ENCODE results near the gene FBRSL1. TPM values are rescaled to one million over a fixed set of nuclear protein-coding genes. Genes with fewer than 3 reads are reported as not detected.

FBRSL1 gene
- polyA plus RNA-seq, 3 donors = 0.39 to 28.7 (median 0.74) TPM

GRCh38 chr12:132510746-132511477, 21.0 kb downstream of the FBRSL1 start:
- H3K4me3 Mint-ChIP-seq = no peak overlapping the region
- Histone ChIP-seq H3K4me3 (replicated peaks in 1 of 3; ENCODE audit: low read depth in 2 of 3, low read length in 3 of 3) (no peak overlapping the region), H3K27ac (ENCODE audit: low read depth in 1 of 2, low read length in 2 of 2) (no peak overlapping the region), H3K9me3 (replicated peaks in 1 of 2; ENCODE audit: control insufficient read depth in 1 of 2, insufficient read depth in 1 of 2, low read length in 2 of 2) (no peaks in the 10 kb centered on the region), H4K20me1 (ENCODE audit: insufficient read depth, low read length) (peaks cover 100% of the 10 kb centered on the region), H2AFZ (ENCODE audit: insufficient read depth, low read depth, low read length, poor library complexity, severe bottlenecking) (no peak overlapping the region), H3K4me2 (replicated peaks; ENCODE audit: extremely low read depth, low read length, poor library complexity, severe bottlenecking) (no peak overlapping the region), H3K79me2 (ENCODE audit: insufficient read depth, low read length) (peaks cover 45% of the 10 kb centered on the region), H3K4me1 (ENCODE audit: control insufficient read depth in 1 of 2, insufficient read depth in 2 of 2, low read length in 2 of 2) (peaks cover 14 to 19% of the 10 kb centered on the region in 2 donors), H3K9ac (ENCODE audit: insufficient read depth, low read length, poor library complexity, severe bottlenecking) (no peak overlapping the region), H3K36me3 (replicated peaks in 1 of 2; ENCODE audit: control insufficient read depth in 1 of 2, insufficient read depth in 2 of 2, low read length in 2 of 2) (peaks cover 35 to 54% of the 10 kb centered on the region in 2 donors), H3K27me3 (ENCODE audit: control insufficient read depth in 2 of 2, insufficient read depth in 2 of 2, low read length in 2 of 2) (no peaks in the 10 kb centered on the region)
- H3K4me1 Mint-ChIP-seq = peaks cover 23% of the 10 kb centered on the region
- no peak for DNase-seq
- TF ChIP-seq CTCF (IDR thresholded peaks at IDR 0.05) = no peak
- 90% methylated on average over 21 of the region's 25 CpGs for WGBS (ENCODE audit: insufficient coverage)
- peaks cover 15 to 42% of the 10 kb centered on the region in 2 donors for H3K36me3 Mint-ChIP-seq
- H3K27me3 Mint-ChIP-seq (ENCODE audit: low read depth in 3 of 3) = peaks cover 0 to 28% (median 0%) of the 10 kb centered on the region in 3 donors
- H3K9me3 Mint-ChIP-seq = peaks cover 0 to 5% (median 1%) of the 10 kb centered on the region in 7 donors
- intact Hi-C loops (cut with micrococcal nuclease) = no loop called here
- peak overlapping the region in 1 of 7 donors; percentile 12 for H3K27ac Mint-ChIP-seq

- Histone ChIP-seq H3K36me3 (replicated peaks in 1 of 2; ENCODE audit: control insufficient read depth in 1 of 2, insufficient read depth in 2 of 2, low read length in 2 of 2) (peaks cover 35 to 58% of the 10 kb centered on the region in 2 donors), H3K4me2 (replicated peaks; ENCODE audit: extremely low read depth, low read length, poor library complexity, severe bottlenecking) (no peak overlapping the region), H3K9me3 (replicated peaks in 1 of 2; ENCODE audit: control insufficient read depth in 1 of 2, insufficient read depth in 1 of 2, low read length in 2 of 2) (no peaks in the 10 kb centered on the region), H2AFZ (ENCODE audit: insufficient read depth, low read depth, low read length, poor library complexity, severe bottlenecking) (no peak overlapping the region), H4K20me1 (ENCODE audit: insufficient read depth, low read length) (peaks cover 100% of the 10 kb centered on the region), H3K27me3 (ENCODE audit: control insufficient read depth in 2 of 2, insufficient read depth in 2 of 2, low read length in 2 of 2) (no peaks in the 10 kb centered on the region), H3K27ac (ENCODE audit: low read depth in 1 of 2, low read length in 2 of 2) (no peak overlapping the region), H3K79me2 (ENCODE audit: insufficient read depth, low read length) (peaks cover 41% of the 10 kb centered on the region), H3K4me3 (replicated peaks in 1 of 3; ENCODE audit: low read depth in 2 of 3, low read length in 3 of 3) (no peak overlapping the region), H3K9ac (ENCODE audit: insufficient read depth, low read length, poor library complexity, severe bottlenecking) (no peak overlapping the region), H3K4me1 (ENCODE audit: control insufficient read depth in 1 of 2, insufficient read depth in 2 of 2, low read length in 2 of 2) (peaks cover 7 to 15% of the 10 kb centered on the region in 2 donors)
- no peak overlapping the region for H3K4me3 Mint-ChIP-seq
- peaks cover 0 to 28% (median 0%) of the 10 kb centered on the region in 3 donors for H3K27me3 Mint-ChIP-seq (ENCODE audit: low read depth in 3 of 3)
- DNase-seq = no peak
- H3K4me1 Mint-ChIP-seq = peaks cover 20% of the 10 kb centered on the region
- 97% methylated on average over 13 of the region's 19 CpGs for WGBS (ENCODE audit: insufficient coverage)
- H3K27ac Mint-ChIP-seq = no peak overlapping the region
- no peak for TF ChIP-seq CTCF (IDR thresholded peaks at IDR 0.05)
- intact Hi-C loops (cut with micrococcal nuclease) = no loop called here
- H3K9me3 Mint-ChIP-seq = peaks cover 0 to 5% (median 2%) of the 10 kb centered on the region in 7 donors
- peaks cover 15 to 47% of the 10 kb centered on the region in 2 donors for H3K36me3 Mint-ChIP-seq
Observed at GRCh38 chr12:132511516-132512196, 21.7 kb downstream of the FBRSL1 start.
